PFSK-1 (cell line): Measurements from ENCODE around the gene PDE4B.

Experiments used
- FOXP2 ChIP-seq: optimal IDR thresholded peaks from 2 replicates; pipeline ENCODE3; 2011; ENCODE audit warnings: borderline replicate concordance, control low read depth, inconsistent platforms; ENCODE audit not compliant: insufficient read depth; ENCODE audit errors: extremely low read length, extremely low read depth
- POLR2AphosphoS5 ChIP-seq: IDR thresholded peaks from 2 replicates; pipeline ENCODE4 v1.6.1; 2012; ENCODE audit warnings: low read depth, mild to moderate bottlenecking, control low read depth, low read length, moderate library complexity
- REST ChIP-seq, 2 experiments: IDR thresholded peaks; 2 replicates each; pipeline versions ENCODE4 v1.6.1 to v1.8.0; 2011 to 2012; ENCODE audit warnings: low read depth in 2 of 2, low read length in 2 of 2, control low read depth in 1 of 2, inconsistent platforms in 1 of 2, mild to moderate bottlenecking in 1 of 2, moderate library complexity in 1 of 2; ENCODE audit not compliant: insufficient read depth in 1 of 2
- SIN3A ChIP-seq: IDR thresholded peaks from 2 replicates; pipeline ENCODE4 v1.6.1; 2012; ENCODE audit warnings: mild to moderate bottlenecking, low read length, moderate library complexity, borderline replicate concordance; ENCODE audit not compliant: insufficient read depth
- TAF1 ChIP-seq: IDR thresholded peaks from 2 replicates; pipeline ENCODE4 v1.6.1; 2012; ENCODE audit warnings: low read length, control low read depth, borderline replicate concordance; ENCODE audit not compliant: insufficient read depth

The PDE4B gene

GRCh38 chr1:65773391-65774123 lies 19.1 kb upstream of the PDE4B start:
- TF ChIP-seq FOXP2 (no peak), POLR2AphosphoS5 (no peak), REST (IDR thresholded peaks at IDR 0.05; ENCODE audit: insufficient read depth in 1 of 2, low read depth in 2 of 2, low read length in 2 of 2) (no peak), SIN3A (no peak), TAF1 (no peak)

GRCh38 chr1:65788762-65789161 lies 3.9 kb upstream of the PDE4B start:
- TF ChIP-seq FOXP2 (no peak), REST (IDR thresholded peaks at IDR 0.05; ENCODE audit: insufficient read depth in 1 of 2, low read depth in 2 of 2, low read length in 2 of 2) (no peak), SIN3A (no peak), POLR2AphosphoS5 (no peak), TAF1 (no peak)

GRCh38 chr1:65791396-65791795 lies 1.3 kb upstream of the PDE4B start:
- TF ChIP-seq SIN3A, result no peak
- TF ChIP-seq TAF1, result no peak
- no peak for TF ChIP-seq POLR2AphosphoS5
- no peak for TF ChIP-seq REST (IDR thresholded peaks at IDR 0.05; ENCODE audit: insufficient read depth in 1 of 2, low read depth in 2 of 2, low read length in 2 of 2)
- no peak for TF ChIP-seq FOXP2

- TF ChIP-seq FOXP2 (no peak), REST (IDR thresholded peaks at IDR 0.05; ENCODE audit: insufficient read depth in 1 of 2, low read depth in 2 of 2, low read length in 2 of 2) (no peak), TAF1 (no peak)
Observed at GRCh38 chr1:65791801-65792668, 660 bp upstream of the PDE4B start.
